OCI-LY7 (cell line): ENCODE results near the gene MAP4K1.

Source experiments
- CTCF ChIP-seq: fragments of 200-600 bp; sonication (generic); conservative IDR thresholded peaks from 2 replicates; pipeline ENCODE4 v1.5.1; 2014; ENCODE audit warnings: mild to moderate bottlenecking, antibody characterized with exemption, low read length, moderate library complexity, mixed read lengths
- EZH2phosphoT487 ChIP-seq: fragments of 200-600 bp; sonication (generic); IDR thresholded peaks from 2 replicates; pipeline ENCODE4 v1.6.1; 2018; ENCODE audit warnings: low read depth, borderline replicate concordance, mild to moderate bottlenecking, mixed run types, antibody characterized with exemption, low read length, moderate library complexity, mixed read lengths

- TF ChIP-seq CTCF (no peak), EZH2phosphoT487 (no peak)
These were observed 34.4 kb downstream of the MAP4K1 start for GRCh38 chr19:38583219-38583984.
